Sigmoid colon (tissue), 7 donors: ENCODE measurements around the gene CAPN2. TPM values are rescaled to one million over a fixed set of nuclear protein-coding genes. Genes with fewer than 3 reads are reported as not detected.

ENCODE experiments used
- DNase-seq: peaks from one replicate; pipeline ENCODE4 v3.0.0-alpha.2; 2019
- H3K27ac ChIP-seq, 4 donors: fragments of 200-600 bp; sonication (generic); one replicate each; pipeline ENCODE4 v1.5.1; 2016 to 2019; ENCODE audit warnings: mild to moderate bottlenecking in 1 of 4
- H3K27me3 ChIP-seq, 3 donors: fragments of 200-600 bp; sonication (generic); one replicate each; pipeline ENCODE4 v1.5.1; 2019; ENCODE audit warnings: mild to moderate bottlenecking in 1 of 3
- H3K36me3 ChIP-seq, 4 donors: fragments of 200-600 bp; sonication (generic); one replicate each; pipeline ENCODE4 v1.5.1; 2016 to 2019
- H3K4me1 ChIP-seq, 4 donors: fragments of 200-600 bp; sonication (generic); one replicate each; pipeline ENCODE4 v1.5.1; 2017 to 2019
- H3K4me3 ChIP-seq, 4 donors: fragments of 200-600 bp; sonication (generic); one replicate each; pipeline ENCODE4 v1.5.1; 2017 to 2019; ENCODE audit warnings: mild to moderate bottlenecking in 2 of 4, moderate library complexity in 1 of 4
- H3K9me3 ChIP-seq, 4 donors: fragments of 200-600 bp in 3 of 4; sonication (generic) in 3 of 4; one replicate each; pipeline versions ENCODE4 v1.5.1 to v1.6.1; 2013 to 2019
- CTCF ChIP-seq, 4 experiments: fragments of 450-650 bp in 3 of 4; fragments of 200-600 bp in 1 of 4; IDR thresholded peaks; one replicate each; pipeline ENCODE4 v1.5.1; 2016 to 2019; ENCODE audit warnings: antibody characterized with exemption in 4 of 4, mild to moderate bottlenecking in 3 of 4, moderate library complexity in 2 of 4
- EP300 ChIP-seq, 4 donors: sonication (generic); formaldehyde crosslinking; IDR thresholded peaks; one replicate each; pipeline ENCODE4 v1.6.1; 2017; ENCODE audit warnings: antibody characterized with exemption in 4 of 4
- POLR2A ChIP-seq, 2 donors: fragments of 450-650 bp; IDR thresholded peaks; one replicate each; pipeline ENCODE4 v1.6.1; 2016; ENCODE audit warnings: antibody characterized with exemption in 2 of 2, mild to moderate bottlenecking in 2 of 2, moderate library complexity in 2 of 2
- POLR2AphosphoS5 ChIP-seq, 4 donors: sonication (generic); formaldehyde crosslinking; IDR thresholded peaks; one replicate each; pipeline ENCODE4 v1.6.1; 2017; ENCODE audit warnings: antibody characterized with exemption in 4 of 4
- WGBS, 2 donors: extraction: QIAGEN DNeasy Blood & Tissue Kit; methylation state at CpG; one replicate each; pipeline ENCODE4 v1.1.7; 2013; 5-methylcytosine and 5-hydroxymethylcytosine counted together
- intact Hi-C: fragments of 100-400 bp; cut with DNase I; formaldehyde crosslinking; loops from one replicate; pipeline ENCODE4 v1.15.1; 2023
- polyA plus RNA-seq, 3 donors: library from polyadenylated mRNA; stranded (reverse); fragments of 200-250 nt; gene quantifications; one replicate each; pipeline ENCODE4 v1.2.3, GENCODE V29; 2013
- total RNA-seq, 4 donors: library from RNA; depleted of rRNA; stranded (reverse); fragments of >200 nt; gene quantifications; one replicate each; pipeline ENCODE4 v1.1.0, GENCODE V29; 2016
- donor health status: healthy with polysubstance abuse.
- donor health status: Bipolar disorder and iron deficiency.
- donor health status: healthy.

The CAPN2 gene
- total and polyA plus RNA-seq, 7 donors: 67.3 to 266 (median 135) TPM

- H3K27ac ChIP-seq: peak overlapping the region; percentile 7 to 95 (median 52)
- 57 to 75% methylated on average over 9 of the region's 9 CpGs for WGBS, 2 donors
- H3K9me3 ChIP-seq: no peaks in the 10 kb centered on the region
- TF ChIP-seq POLR2A (IDR thresholded peaks at IDR 0.05) (no peak), CTCF (IDR thresholded peaks at IDR 0.05) (no peak), EP300 (IDR thresholded peaks at IDR 0.05) (no peak), POLR2AphosphoS5 (IDR thresholded peaks at IDR 0.05) (no peak)
- H3K4me1 ChIP-seq: peaks cover 0 to 57% (median 40%) of the 10 kb centered on the region in 4 donors
- no peaks in the 10 kb centered on the region for H3K27me3 ChIP-seq
- no peak for DNase-seq
- intact Hi-C loops: no loop called here
- H3K36me3 ChIP-seq: peaks cover 0 to 27% (median 14%) of the 10 kb centered on the region in 4 donors
- no peak overlapping the region for H3K4me3 ChIP-seq
Observed at GRCh38 chr1:223714849-223715603, 2.7 kb downstream of the CAPN2 start.

- intact Hi-C loops: no loop called here
- Histone ChIP-seq H3K36me3 (peaks cover 0 to 33% (median 17%) of the 10 kb centered on the region in 4 donors), H3K4me3 (no peak overlapping the region), H3K4me1 (peaks cover 0 to 64% (median 43%) of the 10 kb centered on the region in 4 donors), H3K27me3 (no peaks in the 10 kb centered on the region), H3K27ac (peak overlapping the region; percentile 7 to 95 (median 52)), H3K9me3 (no peaks in the 10 kb centered on the region)
- TF ChIP-seq CTCF (IDR thresholded peaks at IDR 0.05): no peak
- no peak for TF ChIP-seq EP300 (IDR thresholded peaks at IDR 0.05)
- TF ChIP-seq POLR2AphosphoS5 (IDR thresholded peaks at IDR 0.05): no peak
- no peak for TF ChIP-seq POLR2A (IDR thresholded peaks at IDR 0.05)
- WGBS, 2 donors: 64 to 85% methylated on average over 6 of the region's 6 CpGs
- DNase-seq: no peak
Observed at GRCh38 chr1:223715604-223716172, 3.3 kb downstream of the CAPN2 start.

- Histone ChIP-seq H3K4me3 (no peak overlapping the region), H3K27me3 (no peaks in the 10 kb centered on the region), H3K9me3 (no peaks in the 10 kb centered on the region), H3K4me1 (peaks cover 0 to 71% (median 47%) of the 10 kb centered on the region in 4 donors), H3K36me3 (peaks cover 0 to 39% (median 19%) of the 10 kb centered on the region in 4 donors), H3K27ac (peak overlapping the region; percentile 7 to 95 (median 52))
- intact Hi-C loops: no loop called here
- DNase-seq: no peak
- WGBS, 2 donors: 49 to 56% methylated on average over 7 of the region's 7 CpGs
- TF ChIP-seq POLR2A (IDR thresholded peaks at IDR 0.05): no peak
- no peak for TF ChIP-seq POLR2AphosphoS5 (IDR thresholded peaks at IDR 0.05)
- TF ChIP-seq EP300 (IDR thresholded peaks at IDR 0.05): no peak
- no peak for TF ChIP-seq CTCF (IDR thresholded peaks at IDR 0.05)
Observed at GRCh38 chr1:223716302-223716862, 4.0 kb downstream of the CAPN2 start.

- no peak for TF ChIP-seq EP300 (IDR thresholded peaks at IDR 0.05)
- no peak for TF ChIP-seq CTCF (IDR thresholded peaks at IDR 0.05)
- no peak for TF ChIP-seq POLR2A (IDR thresholded peaks at IDR 0.05)
- TF ChIP-seq POLR2AphosphoS5 (IDR thresholded peaks at IDR 0.05): no peak
- peaks cover 0 to 44% (median 19%) of the 10 kb centered on the region in 4 donors for H3K36me3 ChIP-seq
- 92% methylated on average over 5 of the region's 5 CpGs for WGBS, 2 donors
- DNase-seq: no peak
- intact Hi-C loops: no loop called here
- H3K4me3 ChIP-seq: no peak overlapping the region
- H3K9me3 ChIP-seq: no peaks in the 10 kb centered on the region
- H3K27me3 ChIP-seq: no peaks in the 10 kb centered on the region
- H3K4me1 ChIP-seq: peaks cover 0 to 66% (median 47%) of the 10 kb centered on the region in 4 donors
- peak overlapping the region in 1 of 4 donors; percentile 95 for H3K27ac ChIP-seq
Observed at GRCh38 chr1:223717123-223717522, 4.8 kb downstream of the CAPN2 start.
